Hematopoietic multipotent progenitor cell treated with erythropoietin and hydrocortisone succinate and interleukin-3 and kit ligand, for 17 days (in vitro differentiated cells): ENCODE results near the gene GKN1.

Experiments
- DNase-seq: peaks from one replicate; pipeline ENCODE4 v3.0.0-alpha.2; 2015; ENCODE audit warnings: low spot score

Gene GKN1

DNA sequence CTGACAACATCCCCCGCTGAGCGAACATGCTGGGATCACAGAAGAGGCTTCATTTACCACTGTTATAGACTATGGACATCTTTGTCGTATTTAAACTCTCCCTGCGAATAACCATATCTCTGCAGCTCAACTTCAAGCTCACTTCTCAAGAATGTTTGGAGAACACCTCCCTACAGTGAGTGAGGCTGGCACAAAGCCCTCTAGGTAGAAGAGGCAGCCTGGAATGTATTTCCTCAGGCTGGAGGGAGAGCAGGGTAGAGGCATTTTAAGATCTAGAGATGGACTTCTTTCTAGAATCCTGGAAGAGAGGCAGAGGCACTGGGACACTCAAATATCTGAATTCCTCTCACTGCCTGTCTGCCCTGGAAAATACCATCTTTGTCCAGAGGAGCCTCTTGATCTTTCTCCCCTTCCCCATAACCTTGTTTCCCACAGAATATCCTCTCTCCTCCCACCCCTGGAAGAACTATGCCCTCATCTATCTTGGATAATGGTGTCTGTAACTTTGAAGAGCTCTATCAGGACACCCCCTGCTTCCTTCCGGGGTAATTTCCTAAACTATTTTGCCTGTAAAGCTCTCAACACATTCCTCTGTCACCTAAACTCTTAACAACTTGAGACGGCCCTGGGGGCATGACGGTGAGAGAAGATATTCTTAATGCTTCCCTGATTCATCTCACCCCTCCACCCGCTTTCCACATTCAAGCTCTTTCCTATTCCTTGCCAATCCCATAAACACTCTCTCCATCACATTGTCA, 36.2 kb downstream of the GKN1 start:
- DNase-seq = no peak

DNA sequence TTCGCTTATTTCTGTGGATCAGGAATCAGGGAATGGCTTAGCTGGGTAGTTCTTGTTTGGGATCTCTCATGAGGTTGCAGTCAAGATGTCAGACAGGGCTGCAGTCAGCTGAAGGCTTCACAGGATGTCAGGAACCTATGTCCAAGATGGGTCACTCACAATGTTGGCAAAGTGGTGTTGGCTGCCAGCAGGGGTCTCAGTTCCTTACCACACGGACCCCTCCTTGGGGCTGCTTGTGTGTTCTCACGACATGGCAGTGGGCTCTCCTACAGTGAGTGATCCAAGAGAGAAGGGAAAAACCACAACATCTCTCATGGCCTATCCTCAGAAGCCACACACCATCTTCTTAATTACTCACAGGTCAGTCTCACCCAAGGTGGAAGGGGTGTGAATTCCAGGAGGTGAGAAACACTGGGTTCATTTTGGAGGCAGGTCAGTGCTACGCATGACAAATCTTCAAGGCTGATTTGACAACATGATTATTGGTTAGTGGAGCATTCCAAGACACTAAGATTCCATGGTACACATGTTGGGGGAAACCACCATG, 37.2 kb downstream of the GKN1 start:
- DNase-seq = no peak

DNA sequence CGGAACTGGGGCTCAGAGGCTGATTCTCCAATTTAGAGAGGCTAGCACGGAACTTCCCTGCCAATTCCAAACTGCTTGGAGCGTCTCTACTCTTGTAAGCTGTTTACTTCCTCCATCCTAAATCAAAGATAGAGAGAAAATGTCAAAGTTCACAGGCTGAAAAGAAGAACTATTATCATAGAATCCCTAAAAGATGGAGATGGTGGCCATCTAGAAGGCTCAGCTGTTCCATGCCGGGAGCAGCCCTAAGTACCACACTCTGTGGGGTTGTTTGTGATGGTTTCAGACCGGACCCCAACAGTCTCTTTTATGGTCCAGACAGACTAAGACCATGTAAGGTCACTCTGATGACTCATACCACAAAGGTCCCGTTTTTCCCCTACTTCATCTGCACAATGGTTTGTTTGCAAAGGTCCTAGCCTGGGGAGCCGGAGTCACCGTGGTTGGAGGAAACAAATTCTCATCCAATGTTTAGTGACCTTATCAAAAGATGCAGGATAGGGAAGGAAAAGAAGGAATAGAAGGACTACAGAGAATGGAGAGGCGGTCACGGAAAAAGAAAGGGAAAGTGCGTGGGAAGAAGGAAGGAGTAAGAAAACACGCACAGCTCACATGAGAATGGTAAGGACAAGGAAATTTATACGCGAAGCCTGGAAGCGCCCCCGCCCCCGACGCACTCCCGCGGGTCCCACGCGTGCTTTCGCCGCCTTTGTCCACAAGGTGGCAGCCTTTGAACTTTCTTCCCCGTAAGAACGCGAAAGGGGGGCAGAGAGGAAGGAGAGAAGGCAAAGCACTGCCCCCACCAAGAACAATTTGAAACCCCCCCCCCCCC, 38.1 kb downstream of the GKN1 start:
- DNase-seq = no peak

DNA sequence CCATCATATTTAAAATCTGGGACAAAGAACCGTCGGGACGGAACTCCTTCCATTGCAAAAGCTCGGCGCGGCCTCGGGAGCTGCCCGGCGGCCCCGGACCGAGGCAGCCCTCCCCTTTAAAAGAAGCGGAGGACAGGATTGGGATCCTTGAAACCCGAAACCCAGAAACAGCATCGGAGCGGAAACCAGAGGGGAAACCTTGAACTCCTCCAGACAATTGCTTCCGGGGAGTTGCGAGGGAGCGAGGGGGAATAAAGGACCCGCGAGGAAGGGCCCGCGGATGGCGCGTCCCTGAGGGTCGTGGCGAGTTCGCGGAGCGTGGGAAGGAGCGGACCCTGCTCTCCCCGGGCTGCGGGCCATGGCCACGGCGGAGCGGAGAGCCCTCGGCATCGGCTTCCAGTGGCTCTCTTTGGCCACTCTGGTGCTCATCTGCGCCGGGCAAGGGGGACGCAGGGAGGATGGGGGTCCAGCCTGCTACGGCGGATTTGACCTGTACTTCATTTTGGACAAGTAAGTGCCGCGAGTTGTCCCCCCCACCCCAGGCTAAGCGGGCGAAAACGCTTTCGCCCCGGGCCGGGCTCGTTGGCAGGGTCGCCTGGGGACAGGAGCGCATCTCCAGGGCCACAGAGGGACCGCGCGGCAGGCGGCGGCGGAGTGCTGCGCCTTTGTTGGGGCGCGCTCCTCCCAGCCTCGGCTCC, 38.9 kb downstream of the GKN1 start, which contains the start of gene ANTXR1:
ANTXR1 (plus strand) TSS at position 38 of the 698 bp plus-strand sequence; CDS start at position 359, 321 bp downstream.
- DNase-seq = no peak

DNA sequence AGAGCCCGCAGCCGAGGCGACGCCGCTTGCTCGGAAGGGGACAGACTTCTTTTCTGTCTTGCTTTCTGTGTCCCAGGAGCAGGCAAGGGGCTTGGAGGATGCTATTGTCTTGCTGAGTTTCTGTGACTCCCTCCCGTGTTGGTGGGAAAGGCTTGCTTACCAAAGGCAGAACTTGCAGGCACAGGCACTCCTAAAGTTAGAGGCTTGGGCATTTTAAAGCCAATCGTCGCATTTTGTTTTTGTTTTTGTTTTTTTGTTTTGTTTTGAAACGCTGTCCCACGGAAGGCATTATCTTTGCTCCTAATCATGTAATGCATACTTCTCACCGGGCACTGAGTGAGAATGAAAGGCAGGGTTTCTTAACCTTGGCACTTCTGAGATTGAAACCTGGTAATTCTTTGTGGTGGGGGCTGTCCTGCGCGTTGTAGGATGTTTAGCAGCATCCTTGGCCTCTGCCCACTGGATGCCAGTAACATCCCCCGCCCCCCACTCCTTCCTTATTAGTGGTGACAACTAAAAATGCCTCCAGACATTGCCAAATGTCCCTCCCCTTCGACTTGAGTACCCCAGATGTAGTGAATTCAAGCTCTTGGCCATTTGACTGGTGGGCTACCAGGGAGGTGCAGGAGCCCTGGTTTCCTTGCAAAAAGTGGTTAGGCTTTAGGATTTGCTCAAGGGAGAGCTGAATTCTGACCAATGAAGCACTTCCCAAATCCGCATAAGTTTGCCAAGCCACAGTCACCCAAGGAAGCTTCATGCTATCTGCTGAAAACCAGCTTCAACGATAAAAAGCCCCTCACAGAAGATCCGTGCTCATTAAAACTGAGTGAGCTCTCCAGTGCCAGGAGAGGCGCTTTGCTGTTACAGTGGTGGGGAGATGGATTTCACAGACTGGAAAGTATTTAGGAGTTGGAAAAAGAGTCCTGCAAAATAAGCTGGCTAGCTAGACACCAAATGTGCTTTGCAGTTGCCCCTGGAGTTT, 39.7 kb downstream of the GKN1 start:
- no peak for DNase-seq

DNA sequence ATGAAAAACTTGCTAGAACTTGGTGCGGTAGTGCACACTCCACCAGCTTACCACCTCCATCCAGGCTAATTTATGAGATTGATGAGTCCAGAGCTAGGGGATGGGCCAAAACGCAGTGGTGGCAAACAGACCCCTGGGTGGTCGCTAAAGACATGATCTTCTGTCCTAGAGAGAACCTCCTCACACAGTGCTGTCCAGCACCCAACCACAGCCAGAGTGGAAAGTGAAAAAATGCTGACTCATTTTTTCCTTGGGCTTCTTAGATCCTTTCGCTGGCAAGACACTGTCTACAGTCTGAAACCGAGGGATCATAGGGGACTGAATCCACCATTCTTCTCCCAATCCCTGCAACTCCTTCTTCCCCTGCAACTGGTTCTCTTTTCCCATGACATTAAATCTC, 42.6 kb downstream of the GKN1 start:
- no peak for DNase-seq

DNA sequence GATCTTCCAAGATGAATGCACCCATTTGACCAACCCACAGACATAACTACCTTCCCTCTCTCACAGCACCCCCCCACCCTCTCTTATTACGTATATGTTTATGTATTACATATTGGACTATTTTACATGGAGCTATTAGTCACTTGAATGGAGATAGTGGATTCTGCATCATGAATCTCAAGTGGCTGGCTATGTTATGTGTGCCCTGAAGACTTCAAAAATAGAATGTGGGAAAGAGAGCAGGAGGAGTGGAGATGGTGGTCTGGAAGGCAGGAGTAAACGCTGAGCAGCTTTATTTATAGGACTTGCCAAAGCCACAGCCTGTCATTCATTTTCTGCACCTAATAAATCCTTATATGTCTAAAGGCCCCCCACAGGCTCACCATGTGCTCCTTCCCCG, 43.4 kb downstream of the GKN1 start:
- no peak for DNase-seq

DNA sequence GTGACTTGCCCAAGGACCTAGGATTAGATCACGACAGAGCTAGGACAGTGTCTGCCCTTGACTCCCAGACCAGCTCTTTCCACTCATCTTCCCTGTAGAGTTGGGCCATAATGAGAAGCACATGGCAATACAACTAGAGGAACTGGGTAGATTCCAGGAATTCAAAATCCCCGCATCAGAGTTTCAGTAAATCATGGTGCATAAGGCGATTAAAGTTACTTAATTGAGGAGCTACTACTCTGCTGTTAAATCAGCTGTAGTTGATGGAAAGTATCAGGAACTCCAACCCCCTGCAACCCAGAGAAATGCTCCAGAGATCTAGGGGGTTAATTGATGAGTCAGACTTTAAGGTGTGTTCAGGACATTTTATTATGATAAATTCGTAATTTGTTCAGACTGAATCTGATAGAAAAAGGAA, 44.3 kb downstream of the GKN1 start:
- no peak for DNase-seq

DNA sequence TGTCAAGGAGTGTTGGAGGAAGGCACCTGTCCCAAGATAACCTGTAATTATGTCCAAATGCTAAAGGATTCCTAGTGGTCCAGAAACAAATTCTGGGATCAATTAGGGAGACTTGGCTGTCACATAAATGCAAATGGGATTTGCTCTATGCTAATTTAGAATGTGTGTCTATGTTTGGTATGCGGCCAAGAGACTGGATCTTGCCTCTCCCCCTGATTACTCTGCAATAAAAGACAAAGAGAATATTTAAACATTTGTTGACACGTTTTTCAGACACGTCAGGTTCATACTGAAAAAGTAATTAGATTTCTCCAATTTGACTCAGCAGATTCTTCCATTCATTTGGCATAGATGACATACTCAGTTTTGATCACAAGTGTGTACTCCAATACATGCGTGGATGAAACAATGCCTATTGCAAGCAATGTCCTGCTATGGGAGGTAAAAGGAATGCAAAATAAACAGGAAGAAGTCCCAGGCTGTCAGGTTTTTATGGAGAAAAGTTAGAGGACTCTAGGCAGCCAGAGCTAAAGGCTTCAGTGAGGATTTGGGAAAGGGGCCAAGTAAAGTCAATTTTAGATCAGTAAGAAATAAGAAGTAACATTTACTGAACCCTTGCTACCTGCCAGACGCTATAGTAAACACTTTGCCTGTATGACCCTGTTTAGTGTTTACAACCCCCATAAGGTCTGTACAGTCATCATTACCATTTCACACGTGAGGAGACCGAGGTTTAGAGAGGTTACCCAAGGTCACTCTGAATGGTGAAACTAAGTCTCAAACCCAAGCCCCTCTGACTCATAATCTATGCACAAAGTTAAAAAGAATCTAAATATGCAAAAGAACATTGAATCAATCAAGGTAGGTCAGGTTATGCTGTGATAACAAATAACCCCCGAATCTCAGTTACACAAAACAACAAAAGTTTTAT, 46.3 kb downstream of the GKN1 start:
- DNase-seq = no peak

DNA sequence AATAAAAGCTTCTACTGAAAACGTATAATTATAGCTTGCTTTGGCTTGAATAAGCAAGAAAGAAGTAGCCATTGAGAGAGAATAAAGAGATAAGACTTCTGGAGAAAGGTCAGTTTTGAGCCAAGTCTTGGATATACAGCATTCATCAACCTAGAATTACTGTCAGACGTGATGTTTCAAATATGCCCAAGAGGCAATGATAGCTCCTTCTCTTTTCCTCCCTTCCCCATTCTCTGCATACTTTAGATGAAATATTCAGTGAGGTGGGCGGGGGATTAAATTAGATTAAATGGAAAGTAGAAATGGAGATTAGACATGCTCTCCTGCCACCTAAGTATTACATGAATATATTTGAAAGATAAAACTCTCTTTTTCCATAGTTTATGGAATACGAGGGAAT, 47.3 kb downstream of the GKN1 start:
- no peak for DNase-seq

DNA sequence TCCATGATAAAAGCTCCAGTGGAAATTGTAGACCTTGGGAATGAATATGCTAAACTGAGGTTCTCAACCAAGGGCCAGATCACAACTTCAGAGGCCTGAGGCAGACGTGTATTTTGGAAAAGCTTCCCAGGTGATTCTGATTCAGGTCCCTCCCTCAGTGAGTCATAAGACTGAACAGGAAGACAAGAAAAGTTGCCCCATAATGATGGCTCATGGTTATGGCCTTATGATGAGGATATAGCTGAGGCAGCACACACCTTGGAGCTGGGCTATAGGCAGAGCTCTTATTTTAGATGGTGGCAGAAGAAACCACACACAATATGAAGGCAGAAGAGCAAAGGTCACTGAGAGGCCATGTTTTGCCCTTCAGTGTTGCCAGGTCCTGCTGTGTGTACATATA, 48.1 kb downstream of the GKN1 start:
- no peak for DNase-seq

DNA sequence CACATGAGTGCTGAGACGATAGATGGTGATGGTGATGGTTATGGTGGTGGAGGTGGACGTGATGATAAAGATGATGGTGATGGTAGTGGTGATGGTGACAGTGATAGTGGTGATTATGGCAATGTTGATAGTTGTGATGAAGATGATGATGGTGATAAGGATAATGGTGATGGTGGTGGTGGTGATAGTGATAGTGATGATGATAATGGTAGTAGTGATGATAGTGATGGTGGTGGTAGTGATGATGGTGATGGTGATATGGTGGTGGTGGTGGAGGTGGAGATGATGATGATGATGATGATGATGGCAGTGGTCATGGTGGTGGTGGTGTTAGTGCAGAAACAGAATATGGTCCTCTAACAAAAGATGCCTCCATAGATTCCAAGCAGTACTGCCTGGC, 48.8 kb downstream of the GKN1 start:
- DNase-seq = no peak

DNA sequence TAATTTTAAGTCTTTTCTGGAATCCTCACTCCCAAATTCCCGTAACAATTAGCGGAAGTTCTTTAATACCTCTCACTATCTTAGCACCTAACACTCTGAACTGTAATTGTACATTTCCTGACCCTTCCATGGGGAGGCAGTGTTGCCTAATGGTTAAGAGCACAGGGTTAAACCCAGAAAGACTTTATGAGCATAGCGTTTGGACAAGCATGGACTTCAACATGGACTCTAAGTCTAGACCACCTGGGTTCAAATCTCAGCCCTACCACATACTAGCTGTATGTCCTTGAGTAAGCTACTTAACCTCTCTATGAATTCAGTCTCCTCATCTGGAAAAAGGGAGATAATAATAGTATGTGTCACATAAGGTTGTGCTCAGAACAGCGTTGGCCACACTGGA, 51.6 kb downstream of the GKN1 start:
- peak; percentile 25 for DNase-seq

DNA sequence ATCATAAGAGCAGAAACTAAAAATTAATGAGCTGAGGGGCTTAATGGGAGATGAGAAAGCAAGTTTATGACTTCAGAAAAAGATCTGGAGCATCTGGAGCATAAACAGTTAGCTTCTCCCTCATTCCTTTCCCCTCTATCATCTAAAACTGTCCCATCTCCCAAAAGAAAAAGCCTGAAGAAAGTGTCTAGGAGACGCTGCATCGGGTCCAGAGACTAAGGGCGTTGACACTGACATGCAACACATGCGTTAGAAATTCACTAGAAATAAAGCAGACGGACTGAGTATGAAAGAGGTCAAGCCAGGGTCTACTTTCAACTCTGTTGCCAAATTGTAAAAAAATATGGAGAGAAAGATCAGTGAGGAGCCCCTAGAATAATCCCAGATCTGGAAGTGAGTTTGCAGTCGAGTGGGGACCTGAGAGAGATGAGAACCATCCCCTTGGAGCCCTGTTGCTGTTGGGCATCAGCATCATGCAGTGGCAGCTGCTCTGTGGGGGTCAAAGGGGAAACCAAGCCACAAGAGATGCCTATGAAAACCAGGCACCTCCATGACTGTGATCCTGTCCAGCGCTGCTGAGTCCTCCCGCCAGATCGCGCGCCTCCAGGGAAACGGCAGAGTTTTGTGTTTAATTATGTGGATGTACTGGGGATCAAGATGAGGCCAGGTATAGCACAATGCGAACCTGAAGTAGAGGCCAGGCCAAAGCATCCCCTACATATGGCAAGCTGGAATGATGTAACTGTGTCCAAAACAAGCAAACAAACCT, 52.4 kb downstream of the GKN1 start:
- DNase-seq = no peak
